Measurements from ENCODE around the gene NCLN.
A peak's percentile ranks its signal among the peaks of the same experiment; 100 is the strongest.

The NCLN gene

DNA sequence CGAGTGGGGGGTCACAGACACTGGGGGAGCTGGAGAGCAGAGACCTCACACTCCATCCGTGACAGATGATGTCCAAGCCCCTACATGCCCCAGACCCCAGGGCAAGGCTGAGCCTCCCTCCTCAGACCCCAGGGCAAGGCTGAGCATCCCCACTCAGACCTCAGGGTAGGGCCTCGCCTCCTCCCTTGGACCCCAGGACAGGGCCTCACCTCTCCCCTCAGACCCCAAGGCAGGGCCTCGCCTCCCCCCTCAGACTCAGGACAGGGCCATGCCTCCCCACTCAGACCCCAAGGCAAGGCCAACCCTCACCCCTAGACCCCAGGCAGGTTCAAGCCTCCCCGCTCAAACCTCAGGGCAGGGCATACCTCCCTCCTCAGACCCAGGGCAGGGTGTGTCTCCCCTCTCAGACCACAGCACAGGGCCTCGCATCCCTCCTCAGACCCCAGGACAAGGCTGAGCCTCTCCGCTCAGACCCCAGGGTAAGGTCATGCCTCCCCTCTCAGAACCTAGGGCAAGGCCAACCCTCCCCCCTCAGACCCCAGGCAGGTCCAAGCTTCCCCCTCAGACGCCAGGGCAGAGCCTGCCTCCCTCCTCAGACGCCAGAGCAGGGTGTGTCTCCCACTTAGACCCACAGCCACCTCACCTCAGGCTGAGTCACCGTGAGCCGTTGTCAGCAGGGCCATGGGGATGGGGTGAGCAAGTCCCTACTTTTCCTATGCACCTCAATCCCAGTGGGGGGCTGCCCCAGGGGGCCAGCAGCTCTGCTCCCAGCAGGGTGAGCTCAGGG, 8.8 kb upstream of the NCLN start:
- TF ChIP-seq, protein P1, sequence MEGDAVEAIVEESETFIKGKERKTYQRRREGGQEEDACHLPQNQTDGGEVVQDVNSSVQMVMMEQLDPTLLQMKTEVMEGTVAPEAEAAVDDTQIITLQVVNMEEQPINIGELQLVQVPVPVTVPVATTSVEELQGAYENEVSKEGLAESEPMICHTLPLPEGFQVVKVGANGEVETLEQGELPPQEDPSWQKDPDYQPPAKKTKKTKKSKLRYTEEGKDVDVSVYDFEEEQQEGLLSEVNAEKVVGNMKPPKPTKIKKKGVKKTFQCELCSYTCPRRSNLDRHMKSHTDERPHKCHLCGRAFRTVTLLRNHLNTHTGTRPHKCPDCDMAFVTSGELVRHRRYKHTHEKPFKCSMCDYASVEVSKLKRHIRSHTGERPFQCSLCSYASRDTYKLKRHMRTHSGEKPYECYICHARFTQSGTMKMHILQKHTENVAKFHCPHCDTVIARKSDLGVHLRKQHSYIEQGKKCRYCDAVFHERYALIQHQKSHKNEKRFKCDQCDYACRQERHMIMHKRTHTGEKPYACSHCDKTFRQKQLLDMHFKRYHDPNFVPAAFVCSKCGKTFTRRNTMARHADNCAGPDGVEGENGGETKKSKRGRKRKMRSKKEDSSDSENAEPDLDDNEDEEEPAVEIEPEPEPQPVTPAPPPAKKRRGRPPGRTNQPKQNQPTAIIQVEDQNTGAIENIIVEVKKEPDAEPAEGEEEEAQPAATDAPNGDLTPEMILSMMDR (IDR thresholded peaks at IDR 0.05; ENCODE audit: control insufficient read depth, extremely low read depth, insufficient read depth), result no peak
- no peak for DNase-seq (ENCODE audit: low read depth)
- 0 out of 2 replicates have a peak overlapping the region, but pooled peaks have one; percentile 19 for H3K4me3 ChIP-seq (ENCODE audit: low read depth, low read length)

DNA sequence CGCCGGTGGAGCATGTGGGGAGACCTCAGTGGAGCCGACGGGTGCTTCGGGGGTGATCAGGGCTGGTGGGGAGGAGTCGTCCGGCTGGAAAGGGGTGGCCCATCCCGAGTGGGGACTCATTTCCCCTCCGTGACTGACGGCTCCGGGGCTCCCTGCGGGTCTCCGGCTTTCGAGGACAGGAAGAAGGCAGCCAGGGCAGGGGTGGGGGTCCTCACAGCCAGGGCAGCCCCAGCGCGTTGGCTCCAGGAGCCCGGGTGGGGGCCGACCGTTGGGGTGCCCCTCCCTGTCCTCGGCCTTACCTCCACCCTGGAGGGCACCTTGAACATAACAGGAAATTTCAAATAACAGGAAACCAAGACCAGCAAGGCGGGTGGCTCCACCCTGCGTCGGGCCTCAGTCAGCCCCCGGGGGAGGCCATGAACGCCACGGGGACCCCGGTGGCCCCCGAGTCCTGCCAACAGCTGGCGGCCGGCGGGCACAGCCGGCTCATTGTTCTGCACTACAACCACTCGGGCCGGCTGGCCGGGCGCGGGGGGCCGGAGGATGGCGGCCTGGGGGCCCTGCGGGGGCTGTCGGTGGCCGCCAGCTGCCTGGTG, 7.3 kb upstream of the NCLN start, which contains the start of gene S1PR4:
Gene S1PR4, plus strand, starts transcription at position 393 of the 596 bp plus-strand sequence. Its CDS starts 24 bp downstream, at position 417.
- DNase-seq (ENCODE audit: low read depth), result no peak
- TF ChIP-seq, protein P1 (IDR thresholded peaks at IDR 0.05; ENCODE audit: control insufficient read depth, extremely low read depth, insufficient read depth), result no peak
- no peak within 1 kb of the TSS for H3K4me3 ChIP-seq (ENCODE audit: low read depth, low read length)

DNA sequence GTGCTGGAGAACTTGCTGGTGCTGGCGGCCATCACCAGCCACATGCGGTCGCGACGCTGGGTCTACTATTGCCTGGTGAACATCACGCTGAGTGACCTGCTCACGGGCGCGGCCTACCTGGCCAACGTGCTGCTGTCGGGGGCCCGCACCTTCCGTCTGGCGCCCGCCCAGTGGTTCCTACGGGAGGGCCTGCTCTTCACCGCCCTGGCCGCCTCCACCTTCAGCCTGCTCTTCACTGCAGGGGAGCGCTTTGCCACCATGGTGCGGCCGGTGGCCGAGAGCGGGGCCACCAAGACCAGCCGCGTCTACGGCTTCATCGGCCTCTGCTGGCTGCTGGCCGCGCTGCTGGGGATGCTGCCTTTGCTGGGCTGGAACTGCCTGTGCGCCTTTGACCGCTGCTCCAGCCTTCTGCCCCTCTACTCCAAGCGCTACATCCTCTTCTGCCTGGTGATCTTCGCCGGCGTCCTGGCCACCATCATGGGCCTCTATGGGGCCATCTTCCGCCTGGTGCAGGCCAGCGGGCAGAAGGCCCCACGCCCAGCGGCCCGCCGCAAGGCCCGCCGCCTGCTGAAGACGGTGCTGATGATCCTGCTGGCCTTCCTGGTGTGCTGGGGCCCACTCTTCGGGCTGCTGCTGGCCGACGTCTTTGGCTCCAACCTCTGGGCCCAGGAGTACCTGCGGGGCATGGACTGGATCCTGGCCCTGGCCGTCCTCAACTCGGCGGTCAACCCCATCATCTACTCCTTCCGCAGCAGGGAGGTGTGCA, 6.6 kb upstream of the NCLN start:
- TF ChIP-seq, protein P1 (IDR thresholded peaks at IDR 0.05; ENCODE audit: control insufficient read depth, extremely low read depth, insufficient read depth), result no peak
- H3K4me3 ChIP-seq (ENCODE audit: low read depth, low read length), result no peak overlapping the region
- no peak for DNase-seq (ENCODE audit: low read depth)

DNA sequence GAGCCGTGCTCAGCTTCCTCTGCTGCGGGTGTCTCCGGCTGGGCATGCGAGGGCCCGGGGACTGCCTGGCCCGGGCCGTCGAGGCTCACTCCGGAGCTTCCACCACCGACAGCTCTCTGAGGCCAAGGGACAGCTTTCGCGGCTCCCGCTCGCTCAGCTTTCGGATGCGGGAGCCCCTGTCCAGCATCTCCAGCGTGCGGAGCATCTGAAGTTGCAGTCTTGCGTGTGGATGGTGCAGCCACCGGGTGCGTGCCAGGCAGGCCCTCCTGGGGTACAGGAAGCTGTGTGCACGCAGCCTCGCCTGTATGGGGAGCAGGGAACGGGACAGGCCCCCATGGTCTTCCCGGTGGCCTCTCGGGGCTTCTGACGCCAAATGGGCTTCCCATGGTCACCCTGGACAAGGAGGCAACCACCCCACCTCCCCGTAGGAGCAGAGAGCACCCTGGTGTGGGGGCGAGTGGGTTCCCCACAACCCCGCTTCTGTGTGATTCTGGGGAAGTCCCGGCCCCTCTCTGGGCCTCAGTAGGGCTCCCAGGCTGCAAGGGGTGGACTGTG, 5.9 kb upstream of the NCLN start:
- no peak overlapping the region for H3K4me3 ChIP-seq (ENCODE audit: low read depth, low read length)
- no peak for DNase-seq (ENCODE audit: low read depth)
- TF ChIP-seq, protein P1 (IDR thresholded peaks at IDR 0.05; ENCODE audit: control insufficient read depth, extremely low read depth, insufficient read depth), result no peak

DNA sequence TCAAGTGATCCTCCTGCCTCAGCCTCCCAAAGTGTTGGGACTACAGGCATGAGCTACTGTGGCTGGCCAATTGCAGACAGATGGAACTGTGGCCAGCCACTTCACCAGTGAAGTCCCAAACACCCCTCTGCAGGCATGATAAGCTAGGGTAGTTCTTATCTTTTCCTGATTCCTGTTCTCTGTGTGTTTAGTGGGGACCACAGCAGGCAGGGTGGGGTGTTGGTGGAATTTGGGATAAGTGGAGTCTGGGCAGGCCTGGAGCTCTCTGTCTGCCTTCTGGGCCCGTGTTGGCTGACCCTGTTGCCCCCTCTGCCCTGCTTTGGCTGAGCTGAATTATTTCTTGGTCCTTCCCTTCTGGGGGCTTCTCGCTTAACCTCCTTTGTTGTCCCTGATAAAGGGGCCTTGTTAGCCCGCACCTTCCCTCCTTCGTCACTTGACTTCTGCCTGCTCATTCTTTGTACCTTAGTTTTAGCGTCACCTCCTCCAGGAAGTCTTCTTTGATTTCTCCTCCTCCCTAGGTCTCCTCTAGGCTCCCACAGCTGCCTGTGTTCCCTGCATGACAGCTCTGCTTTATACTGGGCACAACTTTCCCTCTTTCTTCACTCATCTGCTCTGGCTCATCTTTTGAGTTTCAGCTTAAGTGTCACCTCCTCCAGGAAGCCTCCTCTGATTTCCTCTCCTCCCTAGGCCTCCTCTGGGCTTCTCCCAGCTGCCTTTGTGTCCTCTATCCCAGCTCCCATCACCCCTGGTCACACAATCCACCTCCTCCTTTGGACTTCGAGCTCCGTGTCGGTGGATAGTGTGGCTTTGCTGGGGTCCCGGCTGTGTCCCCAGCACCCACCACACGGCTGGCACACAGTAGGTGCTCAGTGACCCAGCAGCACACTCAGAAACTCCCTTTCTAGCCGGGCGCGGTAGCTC, 1.7 kb upstream of the NCLN start:
- no peak overlapping the region for H3K4me3 ChIP-seq (ENCODE audit: low read depth, low read length)
- no peak for DNase-seq (ENCODE audit: low read depth)
- TF ChIP-seq, protein P1 (IDR thresholded peaks at IDR 0.05; ENCODE audit: control insufficient read depth, extremely low read depth, insufficient read depth), result no peak
